ENCODE data around the gene OPN1LW.
"Not testable (repeated sequence)": the region's sequence is repeated elsewhere in the genome, so short reads cannot be mapped to it uniquely, and the experiment has no call there.

OPN1LW gene

DNA sequence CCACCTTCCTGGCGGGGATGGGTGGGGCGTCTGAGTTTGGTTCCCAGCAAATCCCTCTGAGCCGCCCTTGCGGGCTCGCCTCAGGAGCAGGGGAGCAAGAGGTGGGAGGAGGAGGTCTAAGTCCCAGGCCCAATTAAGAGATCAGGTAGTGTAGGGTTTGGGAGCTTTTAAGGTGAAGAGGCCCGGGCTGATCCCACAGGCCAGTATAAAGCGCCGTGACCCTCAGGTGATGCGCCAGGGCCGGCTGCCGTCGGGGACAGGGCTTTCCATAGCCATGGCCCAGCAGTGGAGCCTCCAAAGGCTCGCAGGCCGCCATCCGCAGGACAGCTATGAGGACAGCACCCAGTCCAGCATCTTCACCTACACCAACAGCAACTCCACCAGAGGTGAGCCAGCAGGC is at the start of gene OPN1LW:
Gene OPN1LW, plus strand, starts transcription at position 234 of the 400 bp plus-strand sequence. Its CDS starts 41 bp downstream, at position 275.
- DNase-seq (ENCODE audit: low read depth in 2 of 2) = not testable (repeated sequence)

DNA sequence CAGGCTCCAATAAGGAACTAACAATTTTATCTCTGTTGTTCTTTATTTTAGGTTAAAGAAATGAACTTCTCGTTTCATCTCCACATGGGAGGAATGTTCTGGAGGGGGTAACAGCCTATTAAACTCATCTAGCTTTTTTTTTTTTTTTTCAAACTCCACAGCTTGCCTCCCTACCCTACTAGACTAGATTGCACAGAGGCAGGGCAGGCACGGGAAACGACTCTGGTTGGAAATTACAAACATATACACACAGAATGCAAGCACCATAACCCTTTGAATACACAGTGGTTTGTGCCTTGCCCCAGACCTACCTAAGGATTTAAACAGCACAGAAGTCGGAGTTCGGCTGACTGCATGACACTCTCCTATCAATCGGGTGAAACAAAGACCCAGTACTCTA is 49.2 kb upstream of the OPN1LW start:
- DNase-seq (ENCODE audit: low read depth in 2 of 2) = no peak

DNA sequence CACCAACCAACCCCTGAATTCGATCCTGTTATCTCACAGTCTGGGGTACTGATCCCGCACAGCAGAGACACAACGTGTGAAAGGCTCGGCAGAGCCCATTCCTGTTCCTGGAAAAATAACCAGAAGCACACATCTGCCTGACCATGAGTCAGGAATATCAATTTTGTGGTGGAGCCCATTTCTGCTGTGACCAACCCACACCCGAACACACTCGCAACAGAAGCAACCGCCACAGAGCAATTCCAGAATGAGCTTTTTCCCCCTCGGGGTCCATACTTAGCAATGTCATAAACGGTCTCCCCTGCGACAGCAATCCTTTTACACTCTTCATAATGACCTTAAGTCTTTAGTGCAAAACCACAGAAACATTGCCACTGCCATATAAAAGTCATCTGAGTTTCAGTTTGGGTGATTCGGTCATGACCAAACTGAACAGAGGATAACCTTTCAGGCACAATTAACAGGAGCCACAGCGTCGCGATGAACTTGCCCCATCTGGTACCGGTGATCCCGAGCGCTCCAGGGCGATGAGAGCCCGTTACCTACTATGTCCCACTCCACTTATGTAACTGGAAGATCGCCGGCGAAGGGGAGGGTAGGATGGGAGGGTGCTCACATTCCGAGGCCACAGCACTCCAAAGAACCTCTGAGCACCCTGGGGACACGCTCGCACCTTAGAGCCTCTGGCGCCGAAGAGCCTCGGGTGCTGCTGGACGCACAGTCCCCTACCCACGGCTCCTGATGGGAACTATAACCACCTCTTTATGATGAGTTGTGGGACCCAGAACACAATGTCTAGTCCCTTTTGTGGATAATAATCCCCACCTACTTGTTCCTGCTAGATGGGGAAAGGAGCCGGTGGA is 47.7 kb upstream of the OPN1LW start:
- DNase-seq (ENCODE audit: low read depth in 2 of 2) = no peak

DNA sequence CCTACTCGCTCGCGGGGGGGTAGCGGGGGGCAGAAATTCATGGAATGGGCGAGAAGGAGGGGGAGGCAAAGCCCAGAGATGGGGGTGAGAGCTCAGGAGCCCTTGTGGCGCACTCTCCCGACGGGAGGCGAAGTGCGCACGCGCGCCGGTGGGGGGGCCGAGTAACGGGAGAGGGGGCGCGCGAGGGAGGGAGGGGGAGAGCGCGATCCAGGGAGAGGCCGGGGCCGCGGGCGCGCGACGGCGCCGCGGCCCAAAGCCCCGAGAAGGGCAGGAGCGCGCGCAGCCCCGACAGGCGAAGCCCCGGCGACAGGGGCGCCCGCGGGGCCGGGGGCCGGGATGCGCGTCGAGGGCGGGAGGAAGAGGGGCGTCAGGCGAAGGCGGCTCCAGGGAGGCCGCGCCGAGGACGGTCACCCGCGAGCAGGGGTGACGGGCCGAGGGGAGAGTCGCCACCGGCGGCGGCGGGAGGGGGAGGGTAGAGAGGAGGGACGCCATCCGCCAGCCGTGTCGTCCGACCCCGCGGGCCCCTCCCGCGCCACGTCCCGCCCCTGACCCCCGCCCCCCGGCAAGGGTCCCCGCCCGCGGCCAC is 46.9 kb upstream of the OPN1LW start:
- peak; percentile 37 to 46 for DNase-seq (ENCODE audit: low read depth in 2 of 2)

DNA sequence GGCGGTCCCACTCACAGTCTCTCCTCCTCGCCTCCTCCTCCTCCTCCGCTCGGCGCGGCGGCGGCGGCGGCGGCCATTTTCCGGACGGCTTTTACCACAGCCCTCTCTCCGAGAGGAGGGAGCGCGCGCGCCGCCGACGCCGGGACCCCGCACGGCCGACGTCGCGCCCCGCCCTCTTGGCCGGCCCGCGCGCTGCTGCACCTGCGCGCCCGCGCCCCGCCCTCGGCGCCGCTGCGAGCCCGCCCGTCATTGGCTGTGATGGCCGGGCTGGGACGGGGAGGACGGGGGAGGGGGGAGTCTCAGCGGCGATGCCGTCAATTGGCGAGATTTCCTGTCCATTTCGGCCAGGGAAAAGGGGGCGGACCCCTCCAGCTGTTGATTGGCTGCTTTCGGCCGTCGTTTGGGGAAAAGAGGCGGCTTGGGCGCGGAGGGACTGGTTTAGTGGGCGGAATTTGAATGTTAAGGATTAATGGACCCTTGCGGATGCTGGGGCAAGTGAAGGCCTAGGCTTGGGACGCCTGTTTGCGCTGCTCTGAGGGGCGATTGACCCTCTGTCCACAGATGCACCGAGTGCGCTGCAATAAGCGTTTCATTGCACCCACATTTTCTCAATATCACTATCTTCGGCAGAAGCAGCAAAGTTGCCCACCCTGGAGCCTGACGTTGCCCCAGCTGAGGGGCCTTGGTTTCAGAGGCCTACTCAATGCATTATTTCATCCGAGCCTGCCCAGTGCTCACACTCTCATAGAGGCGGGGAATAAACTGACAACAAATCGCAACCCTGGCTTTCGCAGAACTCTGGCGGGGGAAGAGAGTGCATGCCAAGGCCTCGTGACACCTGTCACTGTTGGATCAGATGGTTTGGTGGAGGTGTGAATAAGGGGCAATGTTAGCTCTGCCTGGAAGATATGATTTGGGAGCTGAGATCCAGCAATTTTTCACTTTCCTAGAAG is 46.2 kb upstream of the OPN1LW start, which contains the start of gene MECP2:
Gene MECP2, minus strand, starts transcription at position 129 of the 953 bp plus-strand sequence.
- peak; percentile 70 to 79 for DNase-seq (ENCODE audit: low read depth in 2 of 2)

DNA sequence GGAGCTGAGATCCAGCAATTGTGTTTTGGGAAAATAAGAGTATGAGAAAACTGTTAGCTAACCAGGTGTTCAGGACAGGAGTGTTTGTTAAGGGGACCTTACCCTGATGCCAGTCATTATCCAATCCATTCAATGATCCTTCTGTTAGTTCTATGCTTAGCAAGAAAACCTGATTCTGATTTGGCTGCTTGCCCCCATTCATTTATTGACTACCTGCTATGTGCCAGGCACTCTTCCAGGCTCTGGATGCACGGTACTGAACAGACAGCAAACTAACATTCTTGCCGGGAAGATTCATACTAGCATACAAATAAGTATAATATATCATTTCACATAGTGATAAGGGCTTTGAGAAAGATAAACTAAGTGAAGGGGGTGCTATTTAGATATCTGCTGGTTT is 45.5 kb upstream of the OPN1LW start:
- no peak for DNase-seq (ENCODE audit: low read depth in 2 of 2)

DNA sequence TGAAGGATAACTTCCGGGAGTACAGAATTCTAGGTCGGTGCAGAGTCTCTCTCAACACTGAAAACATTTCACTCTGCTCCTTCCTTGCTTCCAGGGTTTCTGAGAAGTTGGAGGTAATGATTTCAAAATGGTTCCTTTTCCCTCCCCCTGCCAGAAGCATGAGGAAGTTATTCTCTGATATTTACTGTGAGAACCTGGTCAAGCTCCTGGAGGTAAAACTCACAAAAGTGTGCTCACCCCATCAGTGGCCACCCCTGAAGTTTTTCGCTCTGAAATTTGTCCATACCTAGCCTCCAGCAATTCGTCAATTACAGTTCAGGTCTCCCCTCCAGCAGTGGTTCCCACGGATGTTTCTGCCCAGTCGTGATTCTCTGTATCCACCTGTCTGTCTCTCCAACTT is 30.3 kb upstream of the OPN1LW start:
- DNase-seq (ENCODE audit: low read depth in 2 of 2) = no peak

DNA sequence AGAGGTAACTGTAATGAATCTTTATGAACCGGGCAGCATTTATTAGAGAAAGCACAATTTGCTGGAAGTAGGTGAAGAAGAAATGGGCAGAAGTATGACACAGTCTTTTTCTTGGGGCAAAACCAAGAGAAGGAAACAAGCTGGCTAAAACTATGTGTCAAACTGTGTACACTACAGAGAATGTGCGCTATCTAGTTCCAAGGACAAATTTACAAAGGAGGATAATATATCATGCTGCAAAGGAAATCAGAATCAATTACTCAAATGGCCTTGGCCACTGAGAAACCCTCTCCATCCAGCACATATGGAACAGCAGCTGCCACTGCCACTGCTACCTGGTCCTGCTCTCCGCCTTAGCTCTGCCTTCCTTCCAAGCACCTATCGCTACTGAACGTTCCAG is 29.4 kb upstream of the OPN1LW start:
- DNase-seq (ENCODE audit: low read depth in 2 of 2) = no peak

DNA sequence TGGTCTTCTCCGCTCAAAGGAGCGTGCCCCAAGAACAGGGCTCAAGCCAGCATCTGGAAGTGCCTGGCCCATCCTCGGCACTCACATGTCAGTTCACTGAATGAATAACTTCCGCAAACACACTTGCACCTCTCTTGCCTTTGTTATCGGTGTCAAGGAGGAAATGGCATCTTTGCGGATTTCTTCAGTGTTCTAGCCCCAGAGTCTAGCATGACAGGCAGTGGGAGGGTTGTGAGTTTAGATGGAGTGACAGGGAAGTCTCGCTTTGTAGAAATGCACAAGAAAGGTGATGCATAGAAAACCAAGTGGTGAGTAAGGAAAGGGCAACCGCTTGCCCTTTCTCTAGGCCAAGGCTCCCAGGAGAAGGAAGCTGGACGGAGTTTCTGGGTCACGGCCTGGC is 29.0 kb upstream of the OPN1LW start:
- no peak for DNase-seq (ENCODE audit: low read depth in 2 of 2)

DNA sequence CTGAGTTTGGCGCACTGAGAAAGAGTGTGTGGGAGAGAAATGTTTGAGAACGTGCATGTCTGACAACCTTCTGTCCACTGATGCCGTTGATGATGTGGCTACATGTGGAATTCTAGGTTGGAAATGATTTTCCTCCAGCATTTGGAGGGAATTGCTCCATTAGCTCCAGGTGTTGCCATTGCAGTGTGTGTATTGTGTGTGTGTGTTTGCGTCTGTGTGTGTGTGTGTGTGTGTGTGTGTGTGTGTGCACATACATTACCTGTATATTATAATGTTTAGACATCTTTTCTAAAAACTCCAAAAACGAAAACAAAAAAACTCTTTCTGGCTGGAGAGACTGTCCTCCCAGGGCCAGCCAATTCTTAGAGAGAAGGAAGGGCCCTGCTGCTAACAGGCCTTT is 28.3 kb upstream of the OPN1LW start:
- no peak for DNase-seq (ENCODE audit: low read depth in 2 of 2)

DNA sequence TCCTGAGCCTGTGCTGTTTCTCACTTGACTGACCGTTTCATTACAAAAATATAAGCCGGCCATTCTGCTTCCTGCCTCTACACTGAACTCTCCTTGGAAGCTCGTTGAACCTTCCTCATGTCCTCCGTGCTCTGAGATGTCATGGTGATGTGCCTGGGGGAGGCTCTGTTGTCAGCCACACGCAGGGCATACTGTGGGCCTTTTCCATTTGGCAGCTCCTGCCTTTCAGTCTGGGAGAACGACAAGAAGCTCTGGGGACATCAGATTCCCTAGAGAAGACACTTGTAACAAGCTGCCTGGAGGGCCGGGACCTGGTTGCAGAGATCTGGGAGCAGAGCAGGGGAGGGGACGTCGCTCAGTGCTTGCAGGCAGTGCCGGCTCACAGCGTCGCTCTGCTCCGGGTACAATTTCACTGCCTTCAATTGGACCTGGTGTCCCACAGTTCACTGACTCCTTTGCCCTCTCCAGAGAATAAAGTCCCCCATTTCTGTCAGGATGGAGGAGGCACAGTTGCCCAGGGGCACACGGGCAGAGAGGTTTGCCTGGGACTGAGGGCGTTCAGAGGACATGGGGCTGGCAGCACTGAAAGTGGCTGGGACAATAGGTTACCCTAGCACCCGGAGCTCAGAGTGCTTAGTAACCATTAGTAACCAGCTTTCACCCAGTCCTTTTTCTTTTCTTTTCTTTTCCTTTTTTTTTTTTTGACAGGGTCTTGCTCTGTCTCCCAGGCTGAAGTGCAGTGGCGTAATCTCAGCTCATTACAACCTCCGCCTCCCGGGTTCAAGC is 27.4 kb upstream of the OPN1LW start:
- no peak for DNase-seq (ENCODE audit: low read depth in 2 of 2)

DNA sequence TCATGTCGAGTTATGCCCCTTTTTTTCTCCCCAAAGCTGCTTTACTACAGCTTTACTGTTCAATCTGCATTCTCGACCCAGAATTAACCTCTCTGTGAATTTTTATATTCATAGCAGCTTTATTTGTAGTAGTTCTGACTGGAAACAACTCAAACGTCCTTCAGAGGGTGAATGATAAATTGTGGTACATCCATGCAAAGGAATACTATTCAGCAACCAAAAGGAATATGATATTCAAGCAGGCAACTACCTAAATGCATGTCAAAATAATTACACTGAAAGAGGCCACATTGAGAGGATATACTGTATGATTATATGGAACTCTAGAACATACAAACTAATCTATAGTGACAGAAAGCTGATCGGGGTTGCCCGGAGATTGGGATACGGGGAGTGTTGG is 26.5 kb upstream of the OPN1LW start:
- no peak for DNase-seq (ENCODE audit: low read depth in 2 of 2)

DNA sequence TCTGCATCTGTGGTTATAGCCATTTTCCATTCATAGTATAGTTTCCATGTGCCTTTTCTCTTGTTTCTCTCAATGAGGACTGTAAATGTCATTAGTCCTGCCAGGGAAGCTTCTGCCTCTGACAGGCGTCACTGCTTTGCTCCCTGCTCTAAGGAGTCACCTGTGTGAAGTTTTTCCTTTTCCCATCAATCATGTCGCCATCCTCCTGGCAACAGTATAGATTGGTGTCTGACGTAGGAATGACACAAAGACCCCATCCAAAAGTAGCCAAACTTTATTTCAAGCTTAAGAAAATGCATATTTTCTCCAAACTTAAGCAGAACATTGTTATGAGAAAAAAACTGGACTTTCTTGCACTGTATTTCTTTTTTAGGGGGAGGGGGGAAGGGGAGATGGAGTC is 23.5 kb upstream of the OPN1LW start:
- DNase-seq (ENCODE audit: low read depth in 2 of 2) = no peak

DNA sequence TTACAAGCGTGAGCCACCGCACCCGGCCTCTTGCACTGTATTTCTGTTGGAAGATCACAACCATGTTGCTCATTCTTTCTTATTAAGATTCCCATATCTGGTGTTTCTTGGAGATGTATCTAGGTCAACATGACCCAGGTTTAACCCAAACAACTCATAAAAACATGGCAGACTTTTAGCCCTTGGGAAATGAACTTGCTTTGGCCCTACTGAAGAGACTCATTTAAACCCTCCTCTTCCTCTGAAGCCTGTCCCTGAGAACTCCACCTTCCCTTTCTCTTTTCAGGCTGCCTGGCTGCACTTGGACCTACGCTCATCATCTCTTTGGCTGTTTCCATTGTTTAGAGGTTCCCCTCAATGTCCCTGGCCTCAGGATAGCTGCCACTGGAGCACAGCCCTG is 22.8 kb upstream of the OPN1LW start:
- DNase-seq (ENCODE audit: low read depth in 2 of 2) = no peak

DNA sequence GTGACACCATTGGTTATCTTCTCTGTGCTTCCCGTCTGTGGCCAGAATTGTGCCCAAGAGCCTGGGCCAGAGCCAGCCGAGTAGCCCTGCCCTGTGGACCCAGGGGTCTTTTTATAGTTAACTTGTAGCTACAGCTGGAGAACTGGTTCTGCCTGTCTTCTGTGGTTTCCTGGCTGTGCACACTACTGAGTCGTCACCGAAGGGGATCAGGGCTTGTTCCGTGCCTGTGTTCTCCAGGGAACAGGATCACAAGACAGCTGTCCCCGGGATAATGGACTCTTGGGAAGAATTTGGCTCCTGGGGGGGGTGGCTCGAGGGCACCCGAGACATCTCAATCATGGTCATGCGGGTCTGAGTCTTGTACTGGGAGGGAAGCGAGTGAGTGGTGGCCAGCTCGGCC is 22.1 kb upstream of the OPN1LW start:
- no peak for DNase-seq (ENCODE audit: low read depth in 2 of 2)

DNA sequence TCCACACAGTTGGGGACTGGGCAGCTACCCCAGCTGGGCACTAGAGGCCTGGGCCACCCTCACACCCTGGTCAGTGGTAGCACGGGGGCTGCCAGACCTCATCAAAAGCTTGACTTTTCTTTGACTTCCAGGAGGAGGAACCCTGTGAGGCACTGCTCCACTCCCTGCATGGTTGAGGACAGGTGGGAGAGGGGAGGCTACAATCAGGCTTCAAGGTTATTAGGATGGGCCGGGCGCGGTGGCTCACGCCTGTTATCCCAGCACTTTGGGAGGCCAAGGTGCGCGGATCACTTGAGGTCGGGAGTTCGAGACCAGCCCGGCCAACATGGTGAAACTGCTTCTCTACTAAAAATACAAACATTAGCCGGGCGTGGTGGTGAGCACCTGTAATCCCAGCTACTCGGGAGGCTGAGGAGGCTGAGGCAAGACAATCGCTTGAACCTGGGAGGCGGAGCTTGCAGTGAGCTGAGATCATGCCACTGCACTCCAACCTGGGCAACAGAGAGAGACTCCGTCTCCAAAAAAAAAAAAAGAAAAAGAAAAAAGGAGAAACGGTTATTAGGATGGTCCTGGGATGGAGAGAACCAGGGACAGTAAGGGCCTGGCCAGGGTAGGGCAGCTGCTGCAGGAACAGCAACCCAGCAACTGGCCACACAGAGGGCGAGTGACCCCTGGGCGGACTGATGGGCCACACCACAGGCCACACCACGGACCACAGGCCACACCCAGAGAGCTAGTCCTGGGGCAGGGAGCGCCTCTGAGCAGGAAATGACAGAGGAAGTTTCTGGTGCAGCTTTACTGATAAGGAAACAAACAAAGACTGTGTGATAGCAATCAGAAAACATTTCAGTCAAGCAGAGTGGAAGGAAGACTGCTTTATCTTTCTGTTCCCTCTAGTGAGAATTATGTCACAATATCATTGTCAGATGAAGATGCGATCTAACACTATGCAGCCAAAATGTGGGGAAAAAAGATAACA is 20.5 kb upstream of the OPN1LW start:
- DNase-seq (ENCODE audit: low read depth in 2 of 2) = no peak

DNA sequence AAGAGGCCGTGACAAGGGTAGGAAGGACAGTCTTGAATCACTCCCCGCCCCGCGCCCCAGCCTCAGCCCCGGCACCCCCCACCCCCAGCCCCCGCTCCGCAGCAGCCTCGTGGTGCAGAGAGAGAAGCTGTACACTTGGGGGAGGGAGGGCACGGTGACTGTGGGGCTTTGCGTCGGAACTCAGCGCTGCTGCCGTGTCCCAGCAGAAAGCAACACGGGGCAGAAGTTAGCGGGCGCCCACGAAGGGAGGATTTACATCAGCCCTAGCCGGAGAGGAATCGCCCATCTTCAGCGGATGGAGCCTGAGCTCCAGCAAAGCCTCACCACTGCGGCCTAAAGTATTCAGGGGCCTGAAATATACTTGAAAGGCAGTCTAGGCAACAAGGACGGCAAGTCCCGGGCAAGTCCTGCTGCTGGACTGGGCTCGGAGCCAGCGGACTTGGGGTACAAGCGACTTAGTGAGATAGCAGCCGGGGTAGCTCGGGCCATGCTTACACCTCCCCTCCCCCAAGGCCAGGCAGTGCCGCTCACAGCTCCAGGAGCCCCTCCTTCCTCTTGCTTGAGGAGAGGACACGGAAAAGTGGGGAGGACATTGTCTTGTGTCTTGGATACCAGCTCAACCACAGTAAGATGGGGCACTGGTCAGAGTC is 18.5 kb upstream of the OPN1LW start:
- no peak for DNase-seq (ENCODE audit: low read depth in 2 of 2)

DNA sequence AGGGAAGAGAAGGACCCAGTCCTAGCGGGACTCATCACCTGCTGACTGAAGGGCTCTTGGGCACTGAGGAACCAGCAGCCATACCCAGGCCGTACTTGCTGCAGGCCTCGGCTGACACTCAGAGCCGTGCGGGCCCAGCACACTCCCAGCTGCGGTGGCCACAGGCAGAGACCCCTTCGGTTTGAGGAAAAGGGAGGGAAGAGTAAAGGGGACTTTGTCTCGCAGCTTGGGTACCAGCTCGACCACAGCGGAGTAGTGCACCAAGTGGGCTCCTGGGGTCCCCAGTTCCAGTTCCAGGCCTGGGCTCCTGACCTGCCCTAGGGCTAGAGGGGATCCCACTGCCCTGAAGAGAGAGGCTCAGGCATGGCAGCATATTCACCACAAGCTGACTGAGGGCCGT is 17.9 kb upstream of the OPN1LW start:
- no peak for DNase-seq (ENCODE audit: low read depth in 2 of 2)

DNA sequence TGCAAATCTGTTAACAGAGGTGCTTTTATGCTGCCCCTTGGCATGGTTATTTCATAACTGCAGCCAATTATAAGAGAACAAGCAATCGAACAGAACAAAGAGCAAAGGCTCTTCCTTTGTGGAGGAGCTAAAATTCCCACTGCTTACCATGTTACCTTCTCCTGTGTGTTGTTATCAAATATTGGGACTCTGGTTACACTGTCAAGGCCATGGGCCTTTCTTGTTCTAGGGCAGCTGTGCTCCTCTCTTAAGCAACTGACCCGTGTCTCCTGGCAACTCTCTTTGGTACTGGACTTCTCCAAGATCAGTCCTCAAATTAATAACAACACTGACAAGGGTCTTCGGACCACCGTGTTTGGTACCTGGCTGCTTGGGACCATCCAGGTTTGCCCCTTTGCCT is 12.1 kb upstream of the OPN1LW start:
- DNase-seq (ENCODE audit: low read depth in 2 of 2) = no peak

DNA sequence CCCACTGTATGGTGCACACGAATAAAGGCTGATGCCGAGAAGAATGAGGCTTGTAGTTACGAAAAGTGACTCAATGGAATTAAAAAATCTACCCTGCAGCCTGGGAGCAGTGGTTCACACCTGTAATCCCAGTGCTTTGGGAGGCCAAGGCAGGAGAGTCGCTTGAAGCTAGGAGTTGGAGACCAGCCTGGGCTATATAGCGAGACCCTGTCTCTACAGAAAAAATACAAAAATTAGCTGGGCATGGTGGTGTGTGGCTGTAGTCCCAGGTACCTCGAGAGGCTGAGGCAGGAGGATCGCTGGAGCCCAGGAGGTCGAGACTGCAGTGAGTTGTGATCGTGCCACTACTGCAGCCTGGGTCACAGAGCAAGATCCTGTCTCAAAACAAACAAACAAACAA is 11.7 kb upstream of the OPN1LW start:
- no peak for DNase-seq (ENCODE audit: low read depth in 2 of 2)
